ENCODE measurements around the gene TMEM151B.
A peak's percentile ranks its signal among the peaks of the same experiment; 100 is the strongest.

The TMEM151B gene

GRCh38 chr6:44253307-44254101, 16.7 kb upstream of the TMEM151B start:
- DNase-seq: peak; percentile 78

- peak; percentile 85 for DNase-seq
Measured at GRCh38 chr6:44254191-44255104, 15.8 kb upstream of the TMEM151B start.

- peak; percentile 88 for DNase-seq
Measured at GRCh38 chr6:44255105-44255808, 15.0 kb upstream of the TMEM151B start.

GRCh38 chr6:44255871-44256774, 14.1 kb upstream of the TMEM151B start:
- peak; percentile 75 for DNase-seq

DNA sequence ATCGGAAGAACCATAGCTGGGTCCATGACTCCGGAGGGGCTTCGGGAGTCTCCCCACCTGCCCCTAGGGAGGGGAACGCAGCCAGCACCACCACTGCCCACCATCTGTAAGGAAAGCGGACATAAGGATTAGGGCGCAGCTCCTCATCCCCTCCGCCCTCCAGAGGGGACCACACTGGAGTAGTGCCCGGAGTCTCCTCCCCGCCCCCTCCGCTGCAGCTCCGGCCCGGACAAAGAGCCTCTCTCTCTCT, 13.6 kb upstream of the TMEM151B start:
- DNase-seq: no peak

DNA sequence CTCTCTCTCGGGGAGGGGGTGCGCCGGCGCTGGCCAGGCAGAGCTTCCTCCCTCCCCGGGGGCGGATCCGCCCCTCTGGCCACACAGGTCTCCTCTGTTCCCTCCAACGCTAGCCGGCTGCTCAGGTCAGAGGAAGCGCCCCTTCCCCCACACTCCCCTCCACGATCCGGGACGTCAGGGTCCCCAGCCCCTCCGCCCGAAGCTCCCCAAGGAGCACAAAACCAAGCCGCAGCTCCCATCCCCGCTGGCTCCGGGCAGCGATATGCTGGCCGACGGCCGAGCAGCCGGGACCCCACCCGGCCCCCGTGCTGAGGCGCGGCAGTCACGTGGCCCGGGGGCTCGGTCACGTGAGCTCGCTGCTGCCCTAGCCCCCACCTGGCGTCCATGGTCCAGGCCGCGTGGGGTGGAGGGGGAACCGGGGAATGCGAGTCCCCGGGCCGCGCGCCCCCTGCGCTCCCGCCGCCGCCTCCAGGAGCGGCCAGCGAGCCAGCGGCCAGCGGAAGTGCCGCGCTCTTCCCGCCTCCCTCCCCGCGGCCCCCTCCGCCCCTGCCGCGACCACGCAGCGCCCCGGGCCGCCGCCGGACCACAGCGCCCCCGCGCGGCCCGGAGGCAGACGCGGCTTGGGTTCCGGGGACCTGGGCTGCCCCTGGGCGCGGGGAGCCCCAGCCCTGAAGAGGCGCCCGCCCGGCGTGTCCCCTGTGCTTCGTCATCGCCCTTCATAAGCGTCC, 13.1 kb upstream of the TMEM151B start, which contains the start of gene SLC35B2:
Gene SLC35B2, minus strand, starts transcription at position 504 of the 728 bp plus-strand sequence. Its CDS starts 118 bp downstream, at position 386.
- DNase-seq: peak; percentile 85

- DNase-seq: no peak
Measured at GRCh38 chr6:44257753-44258324, 12.4 kb upstream of the TMEM151B start.

- DNase-seq: no peak
Measured at GRCh38 chr6:44258325-44258863, 11.9 kb upstream of the TMEM151B start.

GRCh38 chr6:44258921-44259320, 11.3 kb upstream of the TMEM151B start:
- no peak for DNase-seq

DNA sequence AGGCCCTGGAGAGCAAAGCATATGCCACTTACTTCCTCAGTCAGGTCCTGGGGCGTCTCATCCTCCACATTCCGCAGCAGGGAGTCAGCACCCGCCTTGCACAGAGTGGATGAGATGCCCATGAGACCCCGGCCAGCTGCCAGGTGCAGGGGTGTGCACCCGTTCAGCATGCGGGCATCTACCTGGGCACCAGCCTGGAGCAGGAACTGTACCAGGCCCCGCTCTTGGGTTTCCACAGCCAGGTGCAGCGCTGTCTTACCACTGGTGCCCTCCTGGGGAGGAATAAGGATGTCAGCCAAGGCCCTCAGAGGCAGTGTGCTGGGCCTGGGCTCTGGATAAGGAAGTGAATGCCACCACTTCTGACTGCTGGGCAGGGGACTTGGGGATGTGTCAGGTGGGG, 10.2 kb upstream of the TMEM151B start:
- no peak for DNase-seq

GRCh38 chr6:44260451-44261297, 9.6 kb upstream of the TMEM151B start:
- DNase-seq: no peak

DNA sequence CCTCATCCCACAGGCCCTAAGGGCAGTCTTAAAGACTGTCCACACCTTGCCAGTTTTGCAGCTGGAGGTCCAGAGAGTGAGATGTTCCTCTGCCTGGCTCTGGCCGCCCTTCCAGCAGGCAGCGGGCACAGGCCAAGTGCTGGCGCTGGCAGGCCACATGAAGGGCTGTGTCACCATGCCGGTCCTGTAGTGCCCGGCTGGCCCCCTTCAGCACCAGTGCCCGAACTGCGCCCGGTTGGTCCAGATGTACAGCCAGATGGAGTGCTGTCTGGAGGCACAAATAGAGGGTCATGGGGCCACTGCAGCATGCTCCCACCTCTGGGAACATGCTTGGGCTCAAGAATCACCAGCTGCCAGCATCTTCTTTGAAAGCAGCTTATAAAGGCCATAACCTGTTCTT, 8.7 kb upstream of the TMEM151B start:
- DNase-seq: no peak

- no peak for DNase-seq
Measured at GRCh38 chr6:44262467-44263353, 7.5 kb upstream of the TMEM151B start.

GRCh38 chr6:44263354-44264100, 6.7 kb upstream of the TMEM151B start:
- DNase-seq: no peak

DNA sequence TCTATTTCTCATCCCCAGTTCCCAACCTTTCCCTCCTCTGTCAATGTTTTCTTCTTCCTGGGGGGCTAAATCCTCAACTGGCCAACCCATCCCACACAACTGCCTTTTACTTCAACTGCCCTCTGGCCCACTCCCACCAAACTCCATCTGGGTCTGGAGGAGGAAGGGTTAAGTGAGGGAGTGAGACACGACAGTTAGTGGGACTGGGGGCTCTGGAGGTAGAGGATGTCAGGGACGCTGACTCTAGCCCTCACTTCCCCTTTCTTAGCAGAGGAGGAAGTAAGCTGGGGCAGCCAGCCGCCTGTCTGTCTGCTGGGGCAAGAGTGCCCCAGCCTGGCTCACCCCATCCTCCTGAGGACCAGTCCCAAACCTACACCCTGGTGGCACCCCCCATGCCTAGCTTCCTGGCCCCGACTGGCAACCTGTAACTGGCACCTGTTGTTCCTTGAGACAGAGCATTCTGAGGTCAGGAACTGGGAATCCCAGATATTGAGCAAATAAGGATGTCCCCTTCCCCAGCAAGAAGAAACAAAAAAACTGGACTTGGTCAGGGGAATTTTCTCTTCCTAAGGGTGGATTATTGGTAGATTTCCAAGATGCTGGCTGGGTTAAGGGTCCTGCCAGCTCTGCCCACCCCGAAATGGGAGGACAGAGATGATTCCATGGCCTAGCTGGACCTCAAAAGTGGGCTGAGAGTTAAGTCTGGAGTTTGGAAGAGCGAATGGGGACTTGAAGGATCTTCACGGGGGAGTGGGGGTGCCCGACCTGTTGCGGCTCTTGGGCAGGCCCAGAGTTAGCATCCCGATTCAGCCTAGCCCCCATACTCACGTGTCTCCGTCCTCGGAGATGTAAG, 5.9 kb upstream of the TMEM151B start:
- peak; percentile 68 for DNase-seq

DNA sequence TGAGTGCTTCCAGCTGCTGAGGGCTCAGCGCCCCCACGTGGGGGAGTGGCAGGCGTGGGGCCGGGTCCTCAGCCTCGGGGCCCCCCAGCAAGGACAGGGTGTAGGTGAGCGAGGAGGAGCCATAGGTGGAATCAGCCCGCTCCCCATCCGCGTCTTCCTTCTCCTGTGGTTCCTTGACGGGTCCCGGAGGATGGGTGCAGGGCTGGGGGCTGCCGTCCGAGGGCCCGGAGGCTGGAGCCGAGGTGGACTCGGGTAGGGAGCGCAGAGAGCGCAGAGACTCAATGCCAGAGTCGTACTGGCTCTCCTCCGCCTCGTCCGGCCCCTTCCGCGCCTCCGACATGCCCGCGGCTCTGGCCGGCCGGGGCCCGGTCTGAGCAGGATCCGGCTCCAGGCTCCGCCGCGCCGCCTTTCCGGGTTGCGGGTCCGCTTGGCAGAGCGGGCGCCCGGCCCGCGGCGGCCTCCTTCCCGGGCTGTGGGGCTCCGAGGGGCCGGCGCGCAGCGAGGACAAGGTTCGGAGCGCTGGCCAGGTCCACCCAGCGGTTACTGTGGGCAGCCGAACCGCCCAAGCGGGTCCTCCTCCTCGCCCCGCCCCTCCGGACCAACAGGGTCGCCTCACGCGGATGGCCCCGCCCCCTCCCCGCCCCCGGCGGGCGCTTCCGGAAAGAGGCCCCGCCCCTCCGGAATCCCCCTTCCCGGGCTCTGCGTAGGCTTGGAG, 5.1 kb upstream of the TMEM151B start, which contains the start of gene NFKBIE:
Gene NFKBIE, minus strand, starts transcription at position 545 of the 715 bp plus-strand sequence. Its CDS starts 205 bp downstream, at position 340.
- peak; percentile 99 for DNase-seq

All from activated CD8-positive, alpha-beta memory T cell treated with anti-CD3 and anti-CD28 coated beads, Interleukin-2, amount 50 U/mL, for 48 hours (primary cell).